B cell (primary cell): ENCODE data around the gene MOB2.

ENCODE experiments used
- EZH2 ChIP-seq: IDR thresholded peaks from 2 replicates; pipeline ENCODE4 v1.6.1; 2012; ENCODE audit warnings: borderline replicate concordance, low read depth, mild to moderate bottlenecking, moderate library complexity, low read length; ENCODE audit not compliant: insufficient read depth, poor library complexity, severe bottlenecking
- TF ChIP-seq, protein P1 (sequence below): fragments of 200-600 bp; IDR thresholded peaks from one replicate; pipeline ENCODE4 v1.8.0; 2022; ENCODE audit warnings: antibody characterized with exemption, mild to moderate bottlenecking

DNA sequence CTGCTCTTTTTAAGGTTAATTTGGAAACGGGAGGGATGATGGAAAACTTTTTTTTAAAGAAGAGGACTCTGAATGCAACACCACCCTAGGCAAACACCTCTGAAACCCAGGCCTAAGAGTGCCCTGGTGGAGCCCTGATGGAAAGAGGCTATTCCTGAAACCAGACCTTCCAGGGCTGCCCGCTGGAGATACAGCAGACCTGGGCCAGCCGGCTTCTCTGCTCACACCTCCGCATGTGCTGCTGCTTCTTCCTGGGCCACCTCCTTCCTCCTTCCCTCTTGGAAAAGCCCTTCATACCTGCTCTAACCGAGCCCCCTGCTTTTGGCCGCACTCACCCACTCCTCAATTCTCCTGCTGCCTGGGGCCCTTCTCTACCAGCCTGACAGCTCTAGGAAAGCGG, 47.6 kb upstream of the MOB2 start:
- TF ChIP-seq, protein P1, sequence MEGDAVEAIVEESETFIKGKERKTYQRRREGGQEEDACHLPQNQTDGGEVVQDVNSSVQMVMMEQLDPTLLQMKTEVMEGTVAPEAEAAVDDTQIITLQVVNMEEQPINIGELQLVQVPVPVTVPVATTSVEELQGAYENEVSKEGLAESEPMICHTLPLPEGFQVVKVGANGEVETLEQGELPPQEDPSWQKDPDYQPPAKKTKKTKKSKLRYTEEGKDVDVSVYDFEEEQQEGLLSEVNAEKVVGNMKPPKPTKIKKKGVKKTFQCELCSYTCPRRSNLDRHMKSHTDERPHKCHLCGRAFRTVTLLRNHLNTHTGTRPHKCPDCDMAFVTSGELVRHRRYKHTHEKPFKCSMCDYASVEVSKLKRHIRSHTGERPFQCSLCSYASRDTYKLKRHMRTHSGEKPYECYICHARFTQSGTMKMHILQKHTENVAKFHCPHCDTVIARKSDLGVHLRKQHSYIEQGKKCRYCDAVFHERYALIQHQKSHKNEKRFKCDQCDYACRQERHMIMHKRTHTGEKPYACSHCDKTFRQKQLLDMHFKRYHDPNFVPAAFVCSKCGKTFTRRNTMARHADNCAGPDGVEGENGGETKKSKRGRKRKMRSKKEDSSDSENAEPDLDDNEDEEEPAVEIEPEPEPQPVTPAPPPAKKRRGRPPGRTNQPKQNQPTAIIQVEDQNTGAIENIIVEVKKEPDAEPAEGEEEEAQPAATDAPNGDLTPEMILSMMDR = no peak
- TF ChIP-seq EZH2 = no peak
